Activated CD4-positive, alpha-beta T cell treated with anti-CD3 and anti-CD28 coated beads, Interleukin-2, Interleukin-4, amounts not matched to agents 100 ng/mL and 50 ng/mL, durations not matched to agents 16 hours and 8 hours (primary cell): ENCODE results near the gene FIP1L1.

Experiments
- DNase-seq: peaks from one replicate; pipeline ENCODE4 v3.0.0-alpha.2; 2020; ENCODE audit warnings: low spot score

The FIP1L1 gene

GRCh38 chr4:53476232-53477037 is 99.0 kb downstream of the FIP1L1 start:
- DNase-seq: no peak

- DNase-seq: no peak
Observed at GRCh38 chr4:53477038-53477565, 99.7 kb downstream of the FIP1L1 start.

GRCh38 chr4:53477636-53478035 is 100.2 kb downstream of the FIP1L1 start:
- no peak for DNase-seq

- no peak for DNase-seq
Observed at GRCh38 chr4:53478671-53479456, 101.4 kb downstream of the FIP1L1 start.

- DNase-seq: no peak
Observed at GRCh38 chr4:53479736-53480525, 102.5 kb downstream of the FIP1L1 start.

GRCh38 chr4:53480909-53481308 is 103.5 kb downstream of the FIP1L1 start:
- no peak for DNase-seq

GRCh38 chr4:53481586-53481985 is 104.1 kb downstream of the FIP1L1 start:
- no peak for DNase-seq

- DNase-seq: no peak
Observed at GRCh38 chr4:53483250-53483649, 105.8 kb downstream of the FIP1L1 start.

GRCh38 chr4:53484911-53485657 is 107.6 kb downstream of the FIP1L1 start:
- DNase-seq: no peak

GRCh38 chr4:53485658-53486040 is 108.2 kb downstream of the FIP1L1 start:
- no peak for DNase-seq

- no peak for DNase-seq
Observed at GRCh38 chr4:53487766-53488165, 110.3 kb downstream of the FIP1L1 start.

GRCh38 chr4:53489279-53489889 is 111.9 kb downstream of the FIP1L1 start:
- no peak for DNase-seq

GRCh38 chr4:53490161-53490956 is 112.9 kb downstream of the FIP1L1 start:
- no peak for DNase-seq

GRCh38 chr4:53490965-53491622 is 113.7 kb downstream of the FIP1L1 start:
- DNase-seq: peak; percentile 8

- DNase-seq: no peak
Observed at GRCh38 chr4:53494851-53495250, 117.4 kb downstream of the FIP1L1 start.

- DNase-seq: no peak
Observed at GRCh38 chr4:53497487-53498244, 120.2 kb downstream of the FIP1L1 start.

GRCh38 chr4:53498706-53499105 is 121.3 kb downstream of the FIP1L1 start:
- no peak for DNase-seq

GRCh38 chr4:53499791-53500190 is 122.3 kb downstream of the FIP1L1 start:
- no peak for DNase-seq

- DNase-seq: no peak
Observed at GRCh38 chr4:53500546-53500945, 123.1 kb downstream of the FIP1L1 start.
